Omental fat pad (tissue), 4 donors: Measurements from ENCODE around the gene ENTREP1. TPM values are rescaled to one million over a fixed set of nuclear protein-coding genes. Genes with fewer than 3 reads are reported as not detected.

Experiments used
- ATAC-seq: fragments of 150-250 bp; one replicate; pipeline ENCODE4 v1.9.1; 2016; ENCODE audit warnings: mild to moderate bottlenecking, moderate library complexity; ENCODE audit not compliant: low FRiP score
- DNase-seq: peaks from one replicate; pipeline ENCODE4 v3.0.0-alpha.2; 2019; ENCODE audit warnings: low spot score
- total RNA-seq, 4 donors: library from RNA; depleted of rRNA; stranded (reverse); fragments of >200 nt; gene quantifications; one replicate each; pipeline ENCODE4 v1.1.0, GENCODE V29; 2016
- TF ChIP-seq, protein P1 (sequence below), 3 donors: fragments of 450-650 bp; IDR thresholded peaks; one replicate each; pipeline ENCODE4 v1.5.1; 2016 to 2017; ENCODE audit warnings: antibody characterized with exemption in 3 of 3, mild to moderate bottlenecking in 3 of 3, moderate library complexity in 2 of 3

Gene ENTREP1
- total RNA-seq, 4 donors from 2014 or later, result 1.9 to 8.0 (median 2.6) TPM

DNA sequence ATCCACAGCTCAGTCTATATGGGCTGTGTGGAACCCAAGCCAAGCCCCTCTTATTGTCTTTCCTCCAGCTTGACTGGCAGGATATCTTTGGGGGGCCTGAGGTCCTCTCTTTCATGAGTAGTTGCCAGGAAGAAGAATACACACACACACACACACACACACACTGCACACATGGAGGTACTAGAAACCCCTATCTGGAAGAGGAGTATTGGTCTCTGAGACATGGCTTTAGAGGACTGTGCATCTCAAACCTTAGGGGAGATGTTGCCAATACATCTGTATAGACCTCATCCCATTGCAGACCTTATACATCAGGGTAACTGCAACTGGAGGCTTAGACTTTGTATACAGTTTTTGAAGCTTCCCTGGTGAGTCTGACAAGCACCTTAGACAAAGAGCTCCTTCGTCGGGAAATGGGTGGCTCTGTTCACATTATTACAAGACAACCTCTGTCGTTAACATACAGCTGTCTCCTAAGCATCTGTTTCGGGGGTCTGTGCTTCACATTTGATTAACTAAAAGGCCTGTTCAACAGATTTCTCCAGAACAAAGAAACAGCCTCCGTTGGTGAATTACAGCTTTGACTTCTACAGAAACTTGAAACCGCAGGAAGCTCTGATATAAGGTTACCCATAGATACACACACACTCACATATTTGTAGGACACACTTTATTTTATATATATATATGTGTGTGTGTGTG lies 5.5 kb upstream of the ENTREP1 start:
- ATAC-seq, result no peak
- TF ChIP-seq, protein P1, sequence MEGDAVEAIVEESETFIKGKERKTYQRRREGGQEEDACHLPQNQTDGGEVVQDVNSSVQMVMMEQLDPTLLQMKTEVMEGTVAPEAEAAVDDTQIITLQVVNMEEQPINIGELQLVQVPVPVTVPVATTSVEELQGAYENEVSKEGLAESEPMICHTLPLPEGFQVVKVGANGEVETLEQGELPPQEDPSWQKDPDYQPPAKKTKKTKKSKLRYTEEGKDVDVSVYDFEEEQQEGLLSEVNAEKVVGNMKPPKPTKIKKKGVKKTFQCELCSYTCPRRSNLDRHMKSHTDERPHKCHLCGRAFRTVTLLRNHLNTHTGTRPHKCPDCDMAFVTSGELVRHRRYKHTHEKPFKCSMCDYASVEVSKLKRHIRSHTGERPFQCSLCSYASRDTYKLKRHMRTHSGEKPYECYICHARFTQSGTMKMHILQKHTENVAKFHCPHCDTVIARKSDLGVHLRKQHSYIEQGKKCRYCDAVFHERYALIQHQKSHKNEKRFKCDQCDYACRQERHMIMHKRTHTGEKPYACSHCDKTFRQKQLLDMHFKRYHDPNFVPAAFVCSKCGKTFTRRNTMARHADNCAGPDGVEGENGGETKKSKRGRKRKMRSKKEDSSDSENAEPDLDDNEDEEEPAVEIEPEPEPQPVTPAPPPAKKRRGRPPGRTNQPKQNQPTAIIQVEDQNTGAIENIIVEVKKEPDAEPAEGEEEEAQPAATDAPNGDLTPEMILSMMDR (IDR thresholded peaks at IDR 0.05), result no peak
- no peak for DNase-seq

DNA sequence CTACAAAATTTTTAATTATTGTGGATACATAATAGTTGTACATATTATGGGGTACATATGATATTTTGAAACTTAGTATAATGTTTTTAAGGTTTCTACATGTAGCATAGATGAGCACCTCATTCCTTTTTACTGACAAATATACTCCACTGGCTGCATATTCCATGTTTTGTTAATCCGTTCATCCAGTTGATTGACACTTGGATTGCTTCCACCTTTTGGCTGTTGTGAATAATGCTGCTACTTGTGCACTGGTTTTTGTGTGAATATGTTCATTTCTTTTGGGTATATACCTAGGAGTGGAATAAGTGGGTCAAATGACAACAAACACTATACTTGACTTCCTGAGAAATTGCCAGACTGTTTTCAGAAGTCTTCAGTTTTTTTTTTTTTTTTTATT lies 2.8 kb upstream of the ENTREP1 start:
- DNase-seq (no peak), ATAC-seq (no peak)
- TF ChIP-seq, protein P1 (IDR thresholded peaks at IDR 0.05), result no peak

DNA sequence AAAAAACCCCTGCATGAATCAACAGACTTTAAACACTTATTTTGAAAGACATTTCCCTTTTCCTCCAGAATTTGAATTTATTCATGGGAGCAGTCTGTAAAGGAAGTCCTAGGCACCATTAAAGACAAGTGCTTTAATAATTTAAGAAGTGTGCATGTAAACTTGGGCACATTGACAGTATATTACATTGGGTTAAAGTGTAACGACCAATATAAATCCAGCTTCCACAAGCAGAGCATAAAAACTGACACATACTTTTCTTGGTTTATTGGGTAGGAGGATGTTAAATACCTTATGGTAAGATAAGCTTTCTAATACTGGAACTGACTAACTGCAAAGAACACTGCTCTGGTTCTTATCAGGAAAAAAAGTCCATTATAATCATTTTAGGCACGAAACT lies 1.2 kb upstream of the ENTREP1 start:
- TF ChIP-seq, protein P1 (IDR thresholded peaks at IDR 0.05), result no peak
- DNase-seq, result no peak
- ATAC-seq, result no peak

DNA sequence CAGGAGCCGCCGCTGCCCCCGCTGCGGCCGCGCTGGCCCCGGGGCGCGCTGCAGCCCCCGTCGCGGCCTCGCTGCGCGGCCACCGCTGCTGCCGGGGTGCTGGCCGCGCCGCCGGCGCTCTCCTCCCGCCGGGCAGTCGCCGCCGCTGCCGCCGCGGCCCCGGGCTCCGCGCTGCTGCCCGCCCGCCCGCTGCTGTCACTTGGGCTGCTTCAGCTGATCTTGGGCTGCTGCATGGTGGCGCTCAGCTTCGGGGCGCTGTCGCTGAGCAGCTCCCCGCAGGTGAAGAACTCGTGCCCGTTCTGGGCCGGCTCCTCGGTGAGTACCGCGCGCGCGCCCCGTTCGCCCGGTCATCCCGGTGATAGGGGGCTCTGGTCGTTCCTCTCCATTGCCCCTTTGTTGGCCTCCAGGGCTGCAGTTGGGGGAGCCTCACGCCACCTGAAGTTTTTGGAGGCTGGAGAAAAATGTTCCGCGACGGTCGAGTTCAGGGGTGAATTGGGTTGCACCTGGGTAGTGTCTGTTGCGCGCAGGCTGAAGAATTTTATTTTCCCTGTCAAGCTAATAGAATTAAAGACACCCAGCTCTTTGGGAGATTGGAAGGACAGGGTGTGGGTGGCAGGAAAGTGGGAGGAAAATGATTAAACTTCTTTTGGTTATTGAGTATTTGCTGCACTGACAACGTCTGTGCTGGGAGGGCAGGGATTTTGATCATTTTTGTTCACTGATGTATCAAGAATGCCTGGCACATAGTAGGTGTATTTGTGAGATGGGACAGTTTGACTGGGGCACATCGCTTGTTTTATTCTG lies 596 bp downstream of the ENTREP1 start:
- ATAC-seq, result peak; percentile 21
- DNase-seq, result no peak
- TF ChIP-seq, protein P1 (IDR thresholded peaks at IDR 0.05), result no peak

DNA sequence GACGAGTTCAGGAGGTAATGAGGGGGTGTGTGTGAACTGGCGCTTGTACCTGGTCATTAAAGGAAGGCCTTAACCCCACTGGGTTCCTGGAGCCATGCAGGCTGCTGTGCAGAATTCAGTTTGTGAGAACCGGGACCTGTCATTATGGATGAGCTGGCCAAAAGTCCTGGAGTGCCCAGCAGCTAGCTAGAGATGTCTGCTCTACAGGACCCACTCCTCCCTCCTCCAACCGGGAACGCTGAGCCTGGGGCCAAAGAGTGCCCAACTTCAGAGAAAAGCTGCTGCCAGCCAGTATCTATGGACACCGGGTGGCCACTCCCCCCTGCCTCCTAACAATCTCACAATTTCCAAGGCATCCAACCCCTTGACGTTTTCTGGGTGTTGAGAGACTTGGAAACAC lies 1.2 kb downstream of the ENTREP1 start:
- ATAC-seq, result no peak
- TF ChIP-seq, protein P1 (IDR thresholded peaks at IDR 0.05), result no peak
- no peak for DNase-seq

DNA sequence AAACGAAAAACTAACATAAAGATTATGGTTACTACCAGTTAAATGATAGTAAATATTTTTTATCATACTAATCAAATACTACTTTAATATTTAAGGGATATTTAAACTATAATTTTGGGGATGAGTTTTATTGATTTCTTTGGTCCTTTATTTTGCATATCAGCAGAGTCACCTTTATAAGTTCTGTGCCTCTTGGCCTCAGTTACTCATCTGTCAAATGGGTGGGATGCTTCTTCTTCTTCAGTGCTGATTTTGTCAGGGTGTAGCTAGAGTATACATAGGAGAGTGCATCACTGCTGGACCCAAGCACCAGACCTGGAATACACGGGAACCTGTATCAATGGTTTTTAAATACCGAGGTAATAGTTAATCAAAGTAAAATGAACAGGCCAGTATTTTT lies 5.6 kb downstream of the ENTREP1 start:
- no peak for ATAC-seq
- DNase-seq, result no peak
- TF ChIP-seq, protein P1 (IDR thresholded peaks at IDR 0.05), result no peak
